GM21423 (cell line): ENCODE measurements around the gene TSHZ1.

Source experiments
- ATAC-seq: cut with Tn5 transposase; IDR thresholded peaks from one replicate; pipeline ENCODE4 v1.9.1; 2021; ENCODE audit warnings: mild to moderate bottlenecking, moderate library complexity; ENCODE audit not compliant: unreplicated experiment

Gene TSHZ1

GRCh38 chr18:75220551-75221355, 10.2 kb downstream of the TSHZ1 start:
- no peak for ATAC-seq

- no peak for ATAC-seq
Observed at GRCh38 chr18:75221397-75221796, 10.8 kb downstream of the TSHZ1 start.

GRCh38 chr18:75221897-75222296, 11.3 kb downstream of the TSHZ1 start:
- ATAC-seq: no peak

- no peak for ATAC-seq
Observed at GRCh38 chr18:75222407-75222806, 11.8 kb downstream of the TSHZ1 start.

GRCh38 chr18:75223687-75224347, 13.2 kb downstream of the TSHZ1 start:
- no peak for ATAC-seq

- no peak for ATAC-seq
Observed at GRCh38 chr18:75226286-75226955, 15.8 kb downstream of the TSHZ1 start.

- no peak for ATAC-seq
Observed at GRCh38 chr18:75226956-75227316, 16.3 kb downstream of the TSHZ1 start.

- no peak for ATAC-seq
Observed at GRCh38 chr18:75227535-75228296, 17.1 kb downstream of the TSHZ1 start.

- no peak for ATAC-seq
Observed at GRCh38 chr18:75228967-75229366, 18.4 kb downstream of the TSHZ1 start.

GRCh38 chr18:75229437-75229836, 18.8 kb downstream of the TSHZ1 start:
- no peak for ATAC-seq

GRCh38 chr18:75230163-75231052, 19.8 kb downstream of the TSHZ1 start:
- no peak for ATAC-seq

- no peak for ATAC-seq
Observed at GRCh38 chr18:75231053-75231406, 20.4 kb downstream of the TSHZ1 start.

- no peak for ATAC-seq
Observed at GRCh38 chr18:75234901-75235300, 24.3 kb downstream of the TSHZ1 start.

- no peak for ATAC-seq
Observed at GRCh38 chr18:75235896-75236295, 25.3 kb downstream of the TSHZ1 start.

- ATAC-seq: no peak
Observed at GRCh38 chr18:75238100-75238499, 27.5 kb downstream of the TSHZ1 start.

GRCh38 chr18:75238786-75239185, 28.2 kb downstream of the TSHZ1 start:
- ATAC-seq: no peak

GRCh38 chr18:75240433-75240832, 29.8 kb downstream of the TSHZ1 start:
- ATAC-seq: no peak

GRCh38 chr18:75241705-75242104, 31.1 kb downstream of the TSHZ1 start:
- ATAC-seq: no peak

GRCh38 chr18:75244351-75245313, 34.0 kb downstream of the TSHZ1 start:
- ATAC-seq: no peak
